Stimulated activated CD4-positive, alpha-beta T cell treated with anti-CD3 and anti-CD28 coated beads, Interleukin-2, amount 100 ng/mL, for 4 hours (primary cell): ENCODE data around the gene PKD2L1.
"Not testable (repeated sequence)": the region's sequence is repeated elsewhere in the genome, so short reads cannot be mapped to it uniquely, and the experiment has no call there.

Experiments
- DNase-seq: peaks from one replicate; pipeline ENCODE4 v3.0.0-alpha.2; 2020; ENCODE audit warnings: low read depth

PKD2L1 gene

DNA sequence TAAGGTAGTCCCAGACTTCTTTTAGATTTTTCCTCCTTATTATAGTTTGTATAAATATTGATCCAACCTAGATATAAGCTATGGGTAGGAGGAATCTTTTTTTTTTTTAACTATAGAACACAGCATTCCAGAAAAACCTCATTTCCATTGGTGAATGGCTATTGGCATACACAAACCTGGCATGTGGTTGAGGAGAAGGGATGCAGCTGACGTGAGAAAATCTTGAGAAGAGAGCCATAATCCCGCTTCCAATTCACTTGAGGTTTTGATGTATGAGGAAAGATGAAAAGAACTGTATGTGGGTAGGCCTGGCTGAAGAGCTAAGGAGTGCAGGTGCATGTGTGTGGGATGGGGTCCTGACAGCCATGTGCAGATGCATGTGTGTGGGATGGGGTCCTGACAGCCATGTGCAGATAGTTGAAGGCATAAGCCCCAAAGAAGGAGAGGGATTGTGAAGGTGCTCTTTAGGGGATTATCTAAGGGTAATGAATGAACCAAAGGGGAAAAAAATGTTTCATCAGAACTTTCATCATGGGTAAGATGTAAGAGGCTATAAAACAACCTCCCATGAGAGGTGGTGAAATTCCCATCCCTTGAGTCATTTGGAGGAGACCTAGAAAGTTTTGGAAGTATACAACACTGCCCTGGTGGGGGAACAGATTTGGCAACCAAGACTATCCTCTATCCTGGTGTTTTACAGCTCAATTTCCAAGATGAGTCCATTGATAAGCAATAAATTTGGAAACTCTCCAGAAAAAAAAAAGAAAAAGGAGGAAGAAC lies 3.8 kb upstream of the PKD2L1 start:
- no peak for DNase-seq

DNA sequence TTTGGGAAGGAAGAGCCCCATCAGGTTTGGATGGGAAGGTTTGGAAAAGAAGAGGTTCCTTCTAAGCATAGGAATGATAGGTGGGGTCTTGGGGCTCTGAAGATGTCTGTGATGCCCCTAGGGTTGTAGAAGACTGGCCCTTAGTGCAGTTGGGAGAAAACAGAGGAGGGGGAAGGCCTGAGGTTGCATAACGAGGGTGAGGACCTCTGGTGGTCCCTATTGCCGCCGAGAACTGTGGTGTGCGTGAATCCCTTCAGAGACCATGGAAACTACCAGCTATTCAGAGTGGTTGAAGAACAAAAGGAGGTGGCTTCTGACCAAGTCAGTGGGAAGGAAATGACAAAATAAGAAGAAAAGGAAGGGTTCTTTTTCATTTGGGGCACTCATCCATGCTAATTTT lies 3.1 kb upstream of the PKD2L1 start:
- no peak for DNase-seq

GRCh38 chr10:100328198-100328597 lies 1.8 kb downstream of the PKD2L1 start:
- DNase-seq: no peak

GRCh38 chr10:100327718-100328009 lies 2.4 kb downstream of the PKD2L1 start:
- no peak for DNase-seq

DNA sequence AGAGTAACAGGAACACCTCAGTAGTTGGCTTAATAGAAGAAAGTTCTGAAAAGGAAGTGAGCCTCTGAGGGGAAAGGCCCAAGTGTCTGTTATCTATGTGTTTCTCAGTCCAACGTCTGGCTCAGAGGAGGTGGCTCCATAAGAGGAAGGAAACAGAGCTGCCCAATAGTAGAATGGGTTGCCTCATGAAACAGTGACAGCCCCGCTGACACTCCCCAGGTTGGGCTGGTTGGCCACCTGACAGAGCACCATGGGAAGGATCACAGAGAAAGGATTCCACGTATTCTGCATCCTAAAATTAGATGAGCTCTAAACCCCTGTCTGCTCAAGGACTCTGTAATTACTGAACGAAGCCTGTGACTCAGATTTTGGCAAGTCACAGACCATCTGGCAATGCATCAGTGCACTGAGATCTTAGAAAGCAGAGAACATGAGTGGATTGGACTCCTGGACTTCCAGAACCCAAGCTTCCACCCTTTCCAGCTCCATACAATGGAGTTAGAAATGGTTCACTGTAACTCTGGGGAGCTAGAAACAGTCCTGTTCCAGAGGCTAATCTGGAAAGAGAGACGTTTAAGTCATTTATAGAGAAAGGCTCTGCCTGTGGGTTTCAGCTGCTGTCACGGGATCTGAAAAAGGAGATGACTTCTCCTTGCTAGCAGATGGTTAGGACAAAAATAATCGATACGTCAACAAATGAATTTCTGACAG lies 2.9 kb downstream of the PKD2L1 start:
- DNase-seq: no peak

DNA sequence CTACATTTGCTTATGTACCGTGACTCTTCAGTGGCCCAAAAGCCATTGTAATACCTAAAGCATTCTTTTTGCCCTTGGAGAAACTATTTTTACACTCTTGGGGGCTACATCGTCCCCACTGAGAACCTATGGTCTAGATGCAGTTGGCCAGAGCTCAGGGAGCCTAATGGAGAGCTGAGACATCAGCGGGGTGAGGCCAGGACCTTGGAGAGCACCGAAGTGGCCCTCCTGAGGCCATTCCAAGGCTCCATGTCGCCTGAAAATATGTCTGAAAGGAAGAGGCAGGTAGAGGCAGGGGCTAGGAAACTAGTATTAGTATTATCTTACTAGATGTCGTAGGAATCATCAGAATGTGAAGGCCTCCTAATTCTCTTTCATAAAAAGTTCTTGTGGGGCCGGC lies 4.9 kb downstream of the PKD2L1 start:
- no peak for DNase-seq

DNA sequence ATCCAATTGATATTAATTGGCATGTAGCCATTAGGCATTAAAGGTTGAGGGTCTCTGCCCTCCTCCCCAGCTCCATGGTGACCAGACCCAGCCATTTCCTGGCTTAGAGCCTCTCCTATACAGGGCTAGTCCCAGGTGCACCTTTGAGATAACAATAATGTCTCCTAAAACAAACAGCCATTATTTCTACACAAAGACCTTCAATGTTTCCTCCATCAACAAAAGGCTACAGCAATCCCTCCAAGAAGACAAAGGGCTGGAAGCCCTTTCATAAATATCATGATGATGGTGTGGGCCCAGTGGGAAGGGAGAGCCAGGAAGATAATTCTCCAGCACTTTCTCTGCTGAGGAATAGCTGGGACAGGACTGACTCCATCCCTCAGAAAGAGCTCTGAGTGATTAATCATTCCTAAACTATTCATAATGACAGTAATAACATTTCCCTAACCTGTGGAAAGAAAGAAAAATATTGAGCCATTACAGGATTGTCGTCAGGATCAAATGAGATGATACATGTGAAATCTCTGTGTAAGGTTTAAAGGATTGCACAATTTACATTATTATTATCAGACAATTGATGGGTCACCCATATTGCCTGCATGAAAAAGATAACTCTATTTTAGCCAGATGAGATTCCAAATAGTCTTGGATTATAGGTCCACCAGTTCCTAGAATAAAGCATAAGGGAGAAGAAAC lies 10.2 kb downstream of the PKD2L1 start:
- no peak for DNase-seq

DNA sequence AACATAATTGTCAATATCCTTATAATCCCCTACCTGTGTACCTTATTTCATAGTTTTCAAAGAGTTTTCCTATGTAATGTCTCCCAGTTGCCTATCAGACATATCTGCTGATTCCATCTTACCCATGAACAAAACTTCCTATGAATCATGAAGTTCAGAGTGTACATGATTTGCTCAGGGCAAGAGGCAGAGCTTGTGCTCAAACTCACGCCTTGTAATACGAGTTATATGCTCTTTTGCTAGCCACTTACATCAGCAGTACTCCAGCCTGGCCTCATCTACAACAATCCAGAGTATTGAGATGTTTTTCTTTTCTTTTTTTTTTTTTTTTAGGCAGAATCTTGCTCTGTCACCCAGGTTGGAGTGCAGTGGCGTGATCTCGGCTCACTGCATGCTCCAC lies 11.8 kb downstream of the PKD2L1 start:
- DNase-seq: no peak

- DNase-seq: no peak
These were observed 14.4 kb downstream of the PKD2L1 start for GRCh38 chr10:100315615-100316014.

GRCh38 chr10:100311298-100311697 lies 18.7 kb downstream of the PKD2L1 start:
- DNase-seq: no peak

- DNase-seq: no peak
These were observed 22.3 kb downstream of the PKD2L1 start for GRCh38 chr10:100307684-100308083.

- no peak for DNase-seq
These were observed 23.2 kb downstream of the PKD2L1 start for GRCh38 chr10:100306861-100307260.

- DNase-seq: no peak
These were observed 25.6 kb downstream of the PKD2L1 start for GRCh38 chr10:100304414-100304813.

DNA sequence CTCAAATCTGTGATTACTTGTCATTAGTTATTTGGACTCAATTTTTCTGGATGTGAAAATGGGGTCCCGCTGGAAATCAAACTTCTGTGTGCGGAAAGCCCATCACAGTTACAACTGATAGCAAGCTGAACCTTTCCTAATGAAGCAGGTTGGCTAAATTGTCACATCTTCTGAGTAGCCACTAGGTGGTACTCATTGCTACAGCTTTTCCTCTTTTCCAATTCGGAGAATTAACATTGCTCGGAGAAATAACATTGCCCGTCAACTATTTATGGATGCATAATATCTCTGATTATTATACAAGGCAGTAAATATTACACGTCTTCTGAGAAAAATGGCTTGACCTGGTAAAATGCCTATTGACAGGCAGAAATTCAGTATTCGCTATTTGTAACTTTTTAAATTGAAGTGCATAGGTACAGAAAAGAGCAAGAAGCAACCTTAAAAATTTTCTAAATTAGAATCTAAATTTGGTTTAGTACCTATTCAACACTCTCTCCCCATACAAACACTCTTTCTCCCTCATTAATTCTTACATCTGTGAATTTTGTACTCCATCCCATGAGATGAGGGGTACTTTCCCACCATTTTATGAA lies 26.2 kb downstream of the PKD2L1 start:
- DNase-seq: no peak

- DNase-seq: not testable (repeated sequence)
These were observed 28.9 kb downstream of the PKD2L1 start for GRCh38 chr10:100301123-100301522.

- DNase-seq: no peak
These were observed 32.8 kb downstream of the PKD2L1 start for GRCh38 chr10:100297242-100297641.

GRCh38 chr10:100293066-100293465 lies 37.0 kb downstream of the PKD2L1 start:
- DNase-seq: no peak

DNA sequence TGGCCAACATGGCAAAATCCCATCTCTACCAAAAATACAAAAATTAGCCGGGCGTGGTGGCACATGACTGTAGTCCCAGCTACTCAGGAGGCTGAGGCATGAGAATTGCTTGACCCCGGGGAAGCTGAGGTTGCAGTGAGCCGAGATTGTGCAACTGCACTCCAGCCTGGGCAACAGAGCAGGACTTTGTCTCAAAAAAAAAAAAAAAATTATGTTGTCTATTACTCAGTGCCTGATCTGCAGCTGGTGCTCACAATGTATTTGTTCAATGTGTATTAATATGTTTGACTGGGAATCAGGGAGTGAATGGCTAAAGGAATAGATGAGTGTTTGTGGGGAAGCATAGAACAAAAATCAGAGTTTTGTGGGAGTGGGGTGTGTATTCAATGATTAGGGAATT lies 37.7 kb downstream of the PKD2L1 start:
- DNase-seq: not testable (repeated sequence)

GRCh38 chr10:100291356-100291755 lies 38.7 kb downstream of the PKD2L1 start:
- DNase-seq: no peak

DNA sequence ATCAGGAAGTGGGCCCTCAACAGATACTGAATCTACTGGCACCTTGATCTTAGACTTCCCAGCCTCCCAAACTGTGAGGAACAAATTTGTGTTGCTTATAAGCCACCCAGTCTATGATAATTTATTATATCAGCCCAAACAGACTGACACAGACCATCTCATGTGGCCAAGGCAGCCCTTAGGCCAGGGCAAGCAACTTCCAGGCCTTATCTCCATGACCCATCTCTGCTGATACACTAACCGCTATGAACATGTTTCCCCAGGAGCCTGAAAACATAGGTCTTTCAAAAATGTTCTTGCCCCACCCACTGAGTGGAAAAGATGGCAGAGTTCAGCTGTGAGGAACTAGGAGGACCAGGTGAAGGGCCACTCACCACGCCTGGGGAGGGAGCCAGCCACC lies 40.4 kb downstream of the PKD2L1 start:
- no peak for DNase-seq

- DNase-seq: no peak
These were observed 41.8 kb downstream of the PKD2L1 start for GRCh38 chr10:100288196-100288595.

DNA sequence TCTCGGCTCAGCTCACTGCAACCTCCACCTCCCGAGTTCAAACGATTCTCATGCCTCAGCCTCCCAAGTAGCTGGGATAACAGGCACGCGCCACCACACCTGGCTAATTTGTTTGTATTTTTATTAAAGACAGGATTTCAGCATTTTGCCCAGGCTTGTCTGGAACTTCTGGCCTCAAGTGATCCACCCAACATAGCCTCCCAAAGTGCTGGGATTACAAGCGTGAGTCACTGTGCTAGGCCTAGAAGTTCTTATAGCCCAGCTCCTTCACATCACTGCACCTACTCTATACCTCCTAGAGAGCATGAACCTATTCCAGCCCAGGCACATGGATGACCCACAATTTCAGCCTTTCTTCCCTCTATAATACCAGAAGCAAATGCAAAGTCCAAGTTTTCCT lies 42.3 kb downstream of the PKD2L1 start:
- no peak for DNase-seq
